CD4-positive, alpha-beta memory T cell (primary cell): ENCODE results near the gene HMCN2. TPM values are rescaled to one million over a fixed set of nuclear protein-coding genes. Genes with fewer than 3 reads are reported as not detected.

Experiments used
- CTCF ChIA-PET: fragments of 350-600 bp; sonication (Branson Sonifier 250); formaldehyde crosslinking; loops from one replicate; lab custom pipeline; 2021; ENCODE audit warnings: inconsistent platforms; ENCODE audit not compliant: partially characterized antibody; lab: Charles Lee
- POLR2A ChIA-PET: fragments of 350-600 bp; sonication (Branson Sonifier 250); formaldehyde crosslinking; loops from one replicate; lab custom pipeline; 2021; ENCODE audit not compliant: partially characterized antibody; lab: Charles Lee
- DNase-seq, 5 donors: peaks; one replicate each; pipeline versions ENCODE4 v3.0.0 to v3.0.0-alpha.2; 2020 to 2022; ENCODE audit warnings: mixed read lengths in 1 of 5
- H3K27ac ChIP-seq: one replicate; pipeline ENCODE4 v1.7.0; 2013; ENCODE audit warnings: low read depth, low read length
- H3K27me3 ChIP-seq: 2 replicates; pipeline ENCODE4 v1.7.0; 2013; ENCODE audit warnings: mild to moderate bottlenecking, low read length, moderate library complexity; ENCODE audit not compliant: insufficient read depth
- H3K36me3 ChIP-seq: 2 replicates; pipeline ENCODE4 v1.7.0; 2013; ENCODE audit warnings: mild to moderate bottlenecking, low read length, moderate library complexity; ENCODE audit not compliant: insufficient read depth
- H3K4me1 ChIP-seq: 2 replicates; pipeline ENCODE4 v1.7.0; 2013; ENCODE audit warnings: mild to moderate bottlenecking, low read length, moderate library complexity; ENCODE audit not compliant: insufficient read depth
- H3K4me3 ChIP-seq, 2 donors: one replicate each; pipeline ENCODE4 v1.7.0; 2013; ENCODE audit warnings: low read length in 2 of 2, mild to moderate bottlenecking in 1 of 2
- H3K9me3 ChIP-seq, 2 donors: one replicate each; pipeline ENCODE4 v1.7.0; 2013; ENCODE audit warnings: low read length in 2 of 2, control low read depth in 1 of 2; ENCODE audit not compliant: control insufficient read depth in 1 of 2
- H3K27ac Mint-ChIP-seq, 7 donors: one replicate each; pipeline ENCODE4 v1.8.0; 2020 to 2021; ENCODE audit warnings: mixed read lengths in 7 of 7, mild to moderate bottlenecking in 6 of 7, inconsistent platforms in 3 of 7, moderate library complexity in 3 of 7
- H3K27me3 Mint-ChIP-seq, 2 donors: one replicate each; pipeline ENCODE4 v1.8.0; 2020 to 2021; ENCODE audit warnings: mixed read lengths in 2 of 2
- H3K36me3 Mint-ChIP-seq, 2 donors: one replicate each; pipeline ENCODE4 v1.8.0; 2020 to 2021; ENCODE audit warnings: mixed read lengths in 2 of 2, inconsistent platforms in 1 of 2, mild to moderate bottlenecking in 1 of 2
- H3K4me1 Mint-ChIP-seq, 4 donors: one replicate each; pipeline ENCODE4 v1.8.0; 2020 to 2021; ENCODE audit warnings: mixed read lengths in 4 of 4, mild to moderate bottlenecking in 1 of 4
- H3K4me3 Mint-ChIP-seq, 8 donors: one replicate each; pipeline ENCODE4 v1.8.0; 2020 to 2021; ENCODE audit warnings: mixed read lengths in 8 of 8, mild to moderate bottlenecking in 7 of 8, moderate library complexity in 6 of 8, inconsistent platforms in 3 of 8
- H3K9me3 Mint-ChIP-seq, 8 donors: one replicate each; pipeline ENCODE4 v1.8.0; 2020 to 2021; ENCODE audit warnings: mixed read lengths in 8 of 8, mild to moderate bottlenecking in 5 of 8, inconsistent platforms in 3 of 8, moderate library complexity in 1 of 8
- intact Hi-C: fragments of 100-400 bp; cut with micrococcal nuclease; formaldehyde crosslinking; loops from one replicate; pipeline ENCODE4 v1.15.1; 2023
- polyA plus RNA-seq, 2 donors: library from polyadenylated mRNA; unstranded; fragments of 300-500 nt; fragmentation: Illumina TruSeq; gene quantifications; one replicate each; pipeline ENCODE4 v1.2.3, GENCODE V29; 2021
- total RNA-seq, 2 experiments: library from RNA; stranded (reverse); gene quantifications; one replicate each; pipeline ENCODE4 v1.2.3, GENCODE V29; 2021

HMCN2 gene
- total and polyA plus RNA-seq, 4 experiments from 2014 or later, result not detected

GRCh38 chr9:130383350-130383715 is 117.8 kb downstream of the HMCN2 start:
- Histone ChIP-seq H3K36me3 (no peaks in the 10 kb centered on the region), H3K9me3 (no peaks in the 10 kb centered on the region), H3K27ac (no peak overlapping the region), H3K27me3 (no peaks in the 10 kb centered on the region), H3K4me3 (no peak overlapping the region), H3K4me1 (no peaks in the 10 kb centered on the region)
- H3K36me3 Mint-ChIP-seq, result no peaks in the 10 kb centered on the region
- CTCF ChIA-PET, result no interaction called here
- H3K27ac Mint-ChIP-seq, result no peak overlapping the region
- POLR2A ChIA-PET, result no interaction called here
- intact Hi-C loops, result no loop called here
- no peak for DNase-seq
- peaks cover 0 to 7% of the 10 kb centered on the region in 2 donors for H3K27me3 Mint-ChIP-seq
- no peak overlapping the region for H3K4me3 Mint-ChIP-seq
- H3K4me1 Mint-ChIP-seq, result no peaks in the 10 kb centered on the region
- no peaks in the 10 kb centered on the region for H3K9me3 Mint-ChIP-seq

GRCh38 chr9:130383979-130384676 is 118.6 kb downstream of the HMCN2 start:
- H3K4me3 Mint-ChIP-seq, result no peak overlapping the region
- no peak overlapping the region for H3K4me3 ChIP-seq
- no peaks in the 10 kb centered on the region for H3K27me3 ChIP-seq
- no peaks in the 10 kb centered on the region for H3K36me3 ChIP-seq
- no peaks in the 10 kb centered on the region for H3K9me3 ChIP-seq
- POLR2A ChIA-PET, result no interaction called here
- no peaks in the 10 kb centered on the region for H3K4me1 Mint-ChIP-seq
- no peaks in the 10 kb centered on the region for H3K36me3 Mint-ChIP-seq
- intact Hi-C loops, result no loop called here
- H3K9me3 Mint-ChIP-seq, result no peaks in the 10 kb centered on the region
- DNase-seq, result no peak
- H3K27ac ChIP-seq, result no peak overlapping the region
- peaks cover 2 to 9% of the 10 kb centered on the region in 2 donors for H3K27me3 Mint-ChIP-seq
- CTCF ChIA-PET, result no interaction called here
- H3K4me1 ChIP-seq, result no peaks in the 10 kb centered on the region
- no peak overlapping the region for H3K27ac Mint-ChIP-seq

- Mint-ChIP-seq H3K4me1 (no peaks in the 10 kb centered on the region), H3K27ac (no peak overlapping the region), H3K4me3 (no peak overlapping the region), H3K27me3 (peaks cover 4 to 9% of the 10 kb centered on the region in 2 donors), H3K9me3 (no peaks in the 10 kb centered on the region), H3K36me3 (no peaks in the 10 kb centered on the region)
- DNase-seq, result no peak
- Histone ChIP-seq H3K36me3 (no peaks in the 10 kb centered on the region), H3K4me3 (no peak overlapping the region), H3K27me3 (no peaks in the 10 kb centered on the region), H3K27ac (no peak overlapping the region), H3K4me1 (no peaks in the 10 kb centered on the region), H3K9me3 (no peaks in the 10 kb centered on the region)
- POLR2A ChIA-PET, result no interaction called here
- CTCF ChIA-PET, result no interaction called here
- intact Hi-C loops, result no loop called here
Observed at GRCh38 chr9:130385257-130385656, 119.7 kb downstream of the HMCN2 start.

DNA sequence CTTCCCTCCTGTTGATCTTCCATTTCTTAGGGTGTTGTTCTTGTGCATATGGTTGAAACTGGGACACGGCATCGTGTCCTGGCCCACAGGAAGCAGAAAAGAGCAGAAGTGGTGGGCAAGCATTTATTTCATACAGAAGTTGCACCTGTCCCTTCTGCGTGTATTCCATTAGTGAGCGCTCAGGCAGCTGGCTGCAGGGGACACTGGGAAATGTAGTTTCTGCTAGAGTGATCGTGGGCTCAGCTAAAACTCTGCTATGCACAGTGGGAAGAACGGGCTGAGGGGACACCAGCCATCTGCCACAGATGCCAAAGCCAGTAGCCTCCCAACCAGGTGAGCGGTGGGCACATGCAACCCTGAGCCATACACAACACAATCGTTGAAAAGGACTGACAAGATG is 121.8 kb downstream of the HMCN2 start:
- no peak overlapping the region for H3K4me3 ChIP-seq
- no peaks in the 10 kb centered on the region for H3K9me3 Mint-ChIP-seq
- H3K36me3 ChIP-seq, result no peaks in the 10 kb centered on the region
- no peak overlapping the region for H3K27ac Mint-ChIP-seq
- POLR2A ChIA-PET, result no interaction called here
- intact Hi-C loops, result no loop called here
- peaks cover 6 to 7% of the 10 kb centered on the region in 2 donors for H3K27me3 Mint-ChIP-seq
- H3K36me3 Mint-ChIP-seq, result no peaks in the 10 kb centered on the region
- no peaks in the 10 kb centered on the region for H3K27me3 ChIP-seq
- H3K27ac ChIP-seq, result no peak overlapping the region
- H3K4me1 ChIP-seq, result no peaks in the 10 kb centered on the region
- H3K4me3 Mint-ChIP-seq, result no peak overlapping the region
- H3K4me1 Mint-ChIP-seq, result no peaks in the 10 kb centered on the region
- no peaks in the 10 kb centered on the region for H3K9me3 ChIP-seq
- no peak for DNase-seq
- CTCF ChIA-PET, result no interaction called here

- H3K36me3 Mint-ChIP-seq, result no peaks in the 10 kb centered on the region
- Histone ChIP-seq H3K9me3 (no peaks in the 10 kb centered on the region), H3K4me1 (no peaks in the 10 kb centered on the region), H3K27me3 (no peaks in the 10 kb centered on the region), H3K27ac (no peak overlapping the region), H3K36me3 (no peaks in the 10 kb centered on the region), H3K4me3 (no peak overlapping the region)
- POLR2A ChIA-PET, result no interaction called here
- intact Hi-C loops, result no loop called here
- no peak for DNase-seq
- no peaks in the 10 kb centered on the region for H3K9me3 Mint-ChIP-seq
- no peaks in the 10 kb centered on the region for H3K4me1 Mint-ChIP-seq
- CTCF ChIA-PET, result no interaction called here
- no peak overlapping the region for H3K4me3 Mint-ChIP-seq
- no peak overlapping the region for H3K27ac Mint-ChIP-seq
- peaks cover 8% of the 10 kb centered on the region in 2 donors for H3K27me3 Mint-ChIP-seq
Observed at GRCh38 chr9:130387905-130388304, 122.3 kb downstream of the HMCN2 start.

DNA sequence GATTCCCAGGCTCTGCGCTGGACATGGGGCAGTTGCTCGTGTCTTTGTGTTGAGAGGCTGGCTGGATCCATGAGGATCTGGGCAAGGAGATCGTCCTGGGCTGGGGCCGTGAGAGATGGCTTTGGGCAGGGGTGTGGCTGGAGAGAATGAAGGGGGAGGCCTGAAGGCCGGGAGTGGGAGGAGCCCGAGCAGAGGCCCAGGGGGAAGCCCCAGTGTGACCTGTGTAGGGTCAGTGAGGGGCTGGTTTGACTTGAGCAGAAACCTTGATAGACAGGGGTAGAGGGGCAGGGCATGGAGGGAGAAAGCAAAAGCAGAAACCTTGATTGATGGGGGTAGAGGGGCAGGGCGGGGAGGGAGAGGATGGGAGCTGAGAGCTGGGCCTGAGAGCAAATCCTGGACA is 124.8 kb downstream of the HMCN2 start:
- intact Hi-C loops, result no loop called here
- Histone ChIP-seq H3K36me3 (no peaks in the 10 kb centered on the region), H3K27ac (no peak overlapping the region), H3K4me3 (no peak overlapping the region), H3K27me3 (no peaks in the 10 kb centered on the region), H3K9me3 (no peaks in the 10 kb centered on the region), H3K4me1 (no peaks in the 10 kb centered on the region)
- ChIA-PET POLR2A (no interaction called here), CTCF (no interaction called here)
- Mint-ChIP-seq H3K9me3 (no peaks in the 10 kb centered on the region), H3K4me3 (no peak overlapping the region), H3K4me1 (no peaks in the 10 kb centered on the region), H3K27me3 (peaks cover 8% of the 10 kb centered on the region in 2 donors), H3K27ac (no peak overlapping the region), H3K36me3 (no peaks in the 10 kb centered on the region)
- DNase-seq, result no peak

DNA sequence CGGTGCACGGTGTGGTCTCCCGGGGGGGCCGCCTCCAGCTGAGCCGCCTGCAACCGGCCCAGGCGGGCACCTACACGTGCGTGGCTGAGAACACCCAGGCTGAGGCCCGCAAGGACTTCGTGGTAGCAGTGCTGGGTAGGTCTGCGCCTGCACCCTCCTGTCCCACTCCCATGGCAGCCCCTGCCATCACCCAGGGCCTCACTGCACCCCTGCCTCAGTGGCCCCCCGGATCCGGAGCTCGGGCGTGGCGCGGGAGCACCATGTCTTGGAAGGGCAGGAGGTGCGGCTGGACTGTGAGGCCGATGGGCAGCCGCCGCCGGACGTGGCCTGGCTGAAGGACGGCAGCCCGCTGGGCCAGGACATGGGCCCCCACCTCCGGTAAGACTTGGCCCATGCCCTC is 125.4 kb downstream of the HMCN2 start:
- Mint-ChIP-seq H3K4me3 (no peak overlapping the region), H3K4me1 (no peaks in the 10 kb centered on the region), H3K27me3 (peaks cover 8% of the 10 kb centered on the region in 2 donors), H3K27ac (no peak overlapping the region), H3K9me3 (no peaks in the 10 kb centered on the region), H3K36me3 (no peaks in the 10 kb centered on the region)
- intact Hi-C loops, result no loop called here
- H3K27me3 ChIP-seq, result no peaks in the 10 kb centered on the region
- no peak for DNase-seq
- H3K27ac ChIP-seq, result no peak overlapping the region
- no peaks in the 10 kb centered on the region for H3K9me3 ChIP-seq
- ChIA-PET POLR2A (no interaction called here), CTCF (no interaction called here)
- H3K4me1 ChIP-seq, result no peaks in the 10 kb centered on the region
- H3K4me3 ChIP-seq, result no peak overlapping the region
- no peaks in the 10 kb centered on the region for H3K36me3 ChIP-seq

DNA sequence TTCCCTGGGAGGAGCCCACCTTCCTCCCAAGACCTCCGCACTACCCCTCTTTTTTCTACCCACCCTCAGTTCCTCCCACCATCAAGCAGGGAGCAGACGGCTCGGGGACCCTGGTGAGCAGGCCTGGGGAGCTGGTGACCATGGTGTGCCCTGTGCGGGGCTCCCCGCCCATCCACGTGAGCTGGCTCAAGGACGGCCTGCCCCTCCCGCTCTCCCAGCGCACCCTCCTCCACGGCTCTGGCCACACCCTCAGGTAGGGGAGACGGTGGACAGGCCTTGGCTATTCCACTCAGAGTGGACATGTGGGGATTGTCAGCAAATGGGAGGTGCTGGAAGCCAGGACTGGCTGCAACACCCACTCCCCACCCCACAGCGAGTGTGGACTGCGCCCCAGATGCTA is 126.3 kb downstream of the HMCN2 start:
- H3K9me3 Mint-ChIP-seq, result no peaks in the 10 kb centered on the region
- no peaks in the 10 kb centered on the region for H3K4me1 Mint-ChIP-seq
- H3K36me3 Mint-ChIP-seq, result no peaks in the 10 kb centered on the region
- Histone ChIP-seq H3K27me3 (no peaks in the 10 kb centered on the region), H3K27ac (no peak overlapping the region), H3K4me1 (no peaks in the 10 kb centered on the region), H3K4me3 (no peak overlapping the region), H3K36me3 (no peaks in the 10 kb centered on the region), H3K9me3 (no peaks in the 10 kb centered on the region)
- intact Hi-C loops, result no loop called here
- CTCF ChIA-PET, result no interaction called here
- DNase-seq, result no peak
- POLR2A ChIA-PET, result no interaction called here
- peaks cover 8 to 9% of the 10 kb centered on the region in 2 donors for H3K27me3 Mint-ChIP-seq
- H3K27ac Mint-ChIP-seq, result no peak overlapping the region
- H3K4me3 Mint-ChIP-seq, result no peak overlapping the region
